GM12865 (cell line): ENCODE measurements around the gene PRKRA.
"Not testable (repeated sequence)": the region's sequence is repeated elsewhere in the genome, so short reads cannot be mapped to it uniquely, and the experiment has no call there.

Experiments used
- DNase-seq: peaks from one replicate; pipeline ENCODE4 v3.0.0; 2010; ENCODE audit warnings: low read depth
- H3K4me3 ChIP-seq: 2 replicates; pipeline ENCODE4 v1.5.1; 2011; ENCODE audit warnings: mild to moderate bottlenecking, low read depth, low read length, control low read depth
- TF ChIP-seq, protein P1 (sequence below): IDR thresholded peaks from 2 replicates; pipeline ENCODE4 v1.5.1; 2011; ENCODE audit warnings: low read length, control low read depth, low read depth, inconsistent platforms; ENCODE audit not compliant: insufficient read depth; ENCODE audit errors: missing control alignments

Gene PRKRA

DNA sequence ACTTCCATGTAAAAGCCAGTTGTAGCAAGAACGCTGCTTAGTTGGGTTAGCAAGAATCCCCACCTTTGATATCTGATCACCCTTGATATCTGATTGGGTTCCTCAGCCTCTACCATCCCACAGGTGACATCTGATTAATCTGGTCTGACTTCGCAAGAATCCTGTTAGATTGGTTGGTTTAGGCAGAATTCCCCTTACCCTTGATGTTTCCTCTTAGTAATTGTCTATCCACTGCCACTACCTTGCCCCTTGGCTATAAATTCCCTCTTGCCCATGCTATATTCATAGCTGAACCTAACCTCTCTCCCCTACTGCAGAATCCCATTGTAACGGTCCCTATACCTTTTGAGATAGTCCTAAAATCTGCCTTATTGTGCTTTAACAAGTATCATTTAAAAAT, 33.1 kb downstream of the PRKRA start:
- TF ChIP-seq, protein P1, sequence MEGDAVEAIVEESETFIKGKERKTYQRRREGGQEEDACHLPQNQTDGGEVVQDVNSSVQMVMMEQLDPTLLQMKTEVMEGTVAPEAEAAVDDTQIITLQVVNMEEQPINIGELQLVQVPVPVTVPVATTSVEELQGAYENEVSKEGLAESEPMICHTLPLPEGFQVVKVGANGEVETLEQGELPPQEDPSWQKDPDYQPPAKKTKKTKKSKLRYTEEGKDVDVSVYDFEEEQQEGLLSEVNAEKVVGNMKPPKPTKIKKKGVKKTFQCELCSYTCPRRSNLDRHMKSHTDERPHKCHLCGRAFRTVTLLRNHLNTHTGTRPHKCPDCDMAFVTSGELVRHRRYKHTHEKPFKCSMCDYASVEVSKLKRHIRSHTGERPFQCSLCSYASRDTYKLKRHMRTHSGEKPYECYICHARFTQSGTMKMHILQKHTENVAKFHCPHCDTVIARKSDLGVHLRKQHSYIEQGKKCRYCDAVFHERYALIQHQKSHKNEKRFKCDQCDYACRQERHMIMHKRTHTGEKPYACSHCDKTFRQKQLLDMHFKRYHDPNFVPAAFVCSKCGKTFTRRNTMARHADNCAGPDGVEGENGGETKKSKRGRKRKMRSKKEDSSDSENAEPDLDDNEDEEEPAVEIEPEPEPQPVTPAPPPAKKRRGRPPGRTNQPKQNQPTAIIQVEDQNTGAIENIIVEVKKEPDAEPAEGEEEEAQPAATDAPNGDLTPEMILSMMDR = no peak
- no peak overlapping the region for H3K4me3 ChIP-seq
- no peak for DNase-seq

DNA sequence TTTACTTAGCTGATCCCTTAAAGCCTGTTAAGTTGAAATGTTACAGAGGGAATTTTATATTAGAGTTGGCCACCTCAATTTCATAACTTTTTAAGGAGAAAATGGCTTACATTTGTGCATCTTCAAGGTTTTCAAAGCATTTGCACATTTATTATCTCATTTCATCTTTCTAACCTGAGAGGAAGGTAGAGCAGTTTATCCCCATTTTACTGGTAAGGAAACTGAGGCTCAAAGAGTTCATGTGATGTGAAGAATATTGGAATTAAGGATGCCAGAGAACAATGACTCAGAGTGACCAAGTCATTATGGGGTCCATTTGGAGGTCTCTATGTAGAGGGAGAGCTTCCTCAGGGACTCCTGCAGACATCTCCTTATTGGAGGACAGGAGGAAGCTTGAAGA, 35.0 kb downstream of the PRKRA start:
- no peak overlapping the region for H3K4me3 ChIP-seq
- DNase-seq = no peak
- TF ChIP-seq, protein P1 = no peak

DNA sequence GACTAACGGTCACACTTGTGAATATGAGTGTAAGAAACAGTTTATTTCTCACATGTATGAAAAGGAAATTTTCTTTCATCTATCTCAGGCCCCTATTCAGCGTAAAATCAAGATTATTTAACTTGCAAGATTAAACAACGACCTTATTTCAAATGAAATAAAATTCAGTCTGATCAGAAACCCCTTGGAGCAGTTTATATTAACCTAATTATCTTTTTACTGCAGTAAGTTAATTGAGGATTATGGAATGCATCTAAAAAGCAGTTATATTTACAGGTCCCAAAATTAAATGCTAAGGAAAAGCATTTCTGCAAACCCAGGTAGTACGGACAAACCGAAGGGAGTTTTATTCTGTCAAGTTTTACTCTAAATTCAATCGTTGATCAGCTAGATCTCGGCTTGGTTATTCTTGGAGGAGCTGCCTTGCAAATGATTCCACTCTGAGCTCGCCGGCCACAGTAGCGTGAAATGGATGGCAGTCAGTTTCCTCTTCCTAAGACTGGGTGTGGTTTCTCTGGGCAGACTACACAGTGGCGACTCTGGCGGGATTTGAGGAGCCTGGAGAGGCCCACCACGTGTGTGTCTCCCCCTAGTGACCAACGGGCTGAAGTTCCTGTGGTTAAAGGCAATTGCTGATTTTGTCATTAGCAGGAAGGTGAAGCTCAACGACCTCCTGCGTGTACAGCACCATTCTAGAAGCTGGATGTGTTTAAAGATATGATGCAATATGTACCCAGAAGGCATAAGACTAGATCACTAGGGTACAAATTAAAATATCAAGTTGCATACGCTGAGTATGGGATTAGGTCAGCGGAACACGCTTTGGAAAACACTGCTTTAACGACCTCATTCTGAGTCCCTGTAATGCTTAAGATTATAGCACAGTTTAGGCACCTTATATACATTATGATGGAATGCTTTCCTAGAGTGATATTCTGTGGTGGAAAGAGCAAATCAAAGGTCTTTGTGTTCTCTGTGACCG, 36.4 kb downstream of the PRKRA start:
- DNase-seq = peak; percentile 97
- TF ChIP-seq, protein P1 = peak; percentile 92
- H3K4me3 ChIP-seq = peak overlapping the region; percentile 95

DNA sequence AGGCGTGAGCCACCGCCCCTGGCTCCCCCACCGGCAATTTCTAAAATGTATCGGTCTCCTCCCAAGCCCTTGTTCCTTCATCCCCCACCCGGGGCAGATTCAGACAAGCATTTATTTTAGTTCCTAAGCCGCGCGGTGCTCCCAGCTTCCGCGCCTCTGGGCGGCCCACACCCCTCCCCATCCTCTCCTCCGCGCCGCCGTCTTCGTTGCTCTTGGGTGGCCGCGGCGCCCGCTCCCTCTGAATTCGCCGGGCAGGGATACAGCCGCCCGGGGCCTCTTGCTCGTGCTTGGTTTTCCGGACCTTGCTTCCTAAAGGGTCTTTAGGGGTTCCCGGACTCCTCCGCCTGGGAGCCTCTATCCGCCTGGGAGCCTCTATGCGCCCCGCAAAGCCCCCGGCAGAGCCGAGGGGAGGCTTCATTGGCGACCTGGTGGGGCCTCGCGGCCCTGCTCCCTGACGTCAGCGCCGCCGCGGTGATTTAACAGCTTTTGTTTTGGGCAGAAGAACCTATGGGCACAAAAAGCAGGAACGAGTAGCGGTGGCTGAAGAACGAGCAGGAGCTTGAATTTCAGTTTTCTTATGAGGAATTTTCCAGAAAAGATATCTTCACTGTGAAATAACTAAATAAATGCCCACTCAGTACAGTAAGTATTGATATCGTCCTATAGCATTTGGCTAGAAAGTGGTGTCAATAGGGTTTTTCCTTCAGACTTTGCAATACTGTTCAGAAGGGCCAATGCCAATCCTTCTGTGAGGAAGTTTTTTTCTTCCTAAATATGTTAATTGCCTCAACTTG, 37.3 kb downstream of the PRKRA start:
- TF ChIP-seq, protein P1 = no peak
- peak; percentile 92 for DNase-seq
- H3K4me3 ChIP-seq = peak overlapping the region; percentile 95

DNA sequence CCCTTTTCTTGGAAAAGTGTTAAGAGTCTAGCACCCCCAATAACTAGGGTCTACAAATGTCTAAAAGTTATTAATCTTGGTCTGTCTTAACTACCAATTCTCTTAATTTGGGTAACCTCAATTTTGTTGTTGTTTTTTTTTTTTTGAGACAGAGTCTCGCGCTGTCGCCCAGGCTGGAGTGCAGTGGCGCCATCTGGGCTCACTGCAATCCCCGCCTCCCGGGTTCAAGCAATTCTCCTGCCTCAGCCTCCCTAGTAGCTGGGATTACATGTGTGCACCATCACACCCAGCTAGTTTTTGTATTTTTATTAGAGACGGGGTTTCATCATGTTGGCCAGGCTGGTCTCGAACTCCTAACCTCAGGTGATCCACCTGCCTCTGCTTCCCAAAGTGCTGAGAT, 38.5 kb downstream of the PRKRA start:
- not testable (repeated sequence) for DNase-seq, H3K4me3 ChIP-seq

DNA sequence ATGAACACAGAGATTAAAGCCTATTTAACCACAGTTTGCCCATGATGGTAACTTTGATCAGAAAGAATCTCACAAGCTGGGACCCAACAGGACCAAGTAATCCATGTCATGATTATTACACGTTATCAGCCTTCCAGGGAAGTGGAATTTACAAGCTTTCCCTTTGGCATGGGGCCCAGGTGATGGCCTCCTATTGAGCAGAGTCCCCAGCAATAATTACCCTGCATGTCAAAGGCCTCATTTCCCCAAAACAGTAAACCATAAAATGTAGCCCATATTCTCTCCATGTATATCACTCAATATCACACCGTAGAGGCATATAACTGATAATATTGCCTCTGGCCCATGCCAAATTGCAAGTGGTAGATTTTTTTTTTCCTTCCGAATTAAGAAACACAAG, 38.9 kb downstream of the PRKRA start:
- H3K4me3 ChIP-seq = no peak overlapping the region
- DNase-seq = no peak
- TF ChIP-seq, protein P1 = no peak

DNA sequence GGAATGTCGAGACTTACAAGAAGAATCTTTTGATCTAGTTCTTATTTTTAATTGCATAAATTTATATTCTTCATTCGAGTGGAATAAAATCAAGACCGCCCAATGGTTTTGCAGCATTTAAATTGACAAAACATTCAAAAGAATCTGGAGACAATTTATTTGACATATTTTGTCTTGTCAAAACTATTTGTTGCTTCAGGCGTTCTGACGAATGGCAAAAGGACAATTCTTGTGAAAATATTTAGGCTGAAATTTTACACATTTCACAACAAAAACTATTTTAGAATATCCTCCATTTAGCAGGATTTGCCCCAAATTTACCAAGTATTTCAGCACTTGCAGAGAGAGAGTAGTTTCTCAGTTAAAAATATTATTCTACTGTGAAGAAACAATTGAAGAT, 41.7 kb downstream of the PRKRA start:
- TF ChIP-seq, protein P1 = no peak
- no peak overlapping the region for H3K4me3 ChIP-seq
- no peak for DNase-seq
